ENCODE results near the gene ARHGAP33. TPM values are rescaled to one million over a fixed set of nuclear protein-coding genes. Genes with fewer than 3 reads are reported as not detected.

Gene ARHGAP33
- total and polyA plus RNA-seq, 2 experiments from 2014 or later: 11.6 to 22.1 TPM

DNA sequence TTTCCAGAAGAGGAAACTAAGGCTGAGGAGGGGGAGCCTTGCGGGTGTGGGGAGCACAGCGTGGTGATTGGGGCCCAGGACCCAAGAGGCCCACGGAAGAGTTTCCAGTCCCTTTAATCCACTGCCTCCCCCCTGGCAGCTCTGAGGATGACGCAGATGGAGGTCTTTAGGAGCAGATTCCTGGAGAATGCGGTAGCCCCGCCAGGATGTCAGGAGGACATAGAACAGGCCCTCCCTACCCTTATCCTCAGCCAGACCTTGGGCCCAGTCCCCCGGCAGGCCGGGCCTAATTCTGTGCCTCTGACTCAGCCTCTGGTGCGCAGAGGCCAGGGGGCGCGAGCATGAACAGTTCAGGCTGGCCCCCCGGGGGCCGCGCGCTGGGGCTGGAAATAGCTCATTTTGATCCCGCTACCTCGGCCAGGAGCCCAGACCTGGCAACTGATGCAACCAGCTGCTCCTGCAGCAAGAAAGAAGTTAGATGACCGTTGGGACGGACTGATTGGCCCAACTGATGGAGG lies 18.1 kb upstream of the ARHGAP33 start:
- TF ChIP-seq, protein P1, sequence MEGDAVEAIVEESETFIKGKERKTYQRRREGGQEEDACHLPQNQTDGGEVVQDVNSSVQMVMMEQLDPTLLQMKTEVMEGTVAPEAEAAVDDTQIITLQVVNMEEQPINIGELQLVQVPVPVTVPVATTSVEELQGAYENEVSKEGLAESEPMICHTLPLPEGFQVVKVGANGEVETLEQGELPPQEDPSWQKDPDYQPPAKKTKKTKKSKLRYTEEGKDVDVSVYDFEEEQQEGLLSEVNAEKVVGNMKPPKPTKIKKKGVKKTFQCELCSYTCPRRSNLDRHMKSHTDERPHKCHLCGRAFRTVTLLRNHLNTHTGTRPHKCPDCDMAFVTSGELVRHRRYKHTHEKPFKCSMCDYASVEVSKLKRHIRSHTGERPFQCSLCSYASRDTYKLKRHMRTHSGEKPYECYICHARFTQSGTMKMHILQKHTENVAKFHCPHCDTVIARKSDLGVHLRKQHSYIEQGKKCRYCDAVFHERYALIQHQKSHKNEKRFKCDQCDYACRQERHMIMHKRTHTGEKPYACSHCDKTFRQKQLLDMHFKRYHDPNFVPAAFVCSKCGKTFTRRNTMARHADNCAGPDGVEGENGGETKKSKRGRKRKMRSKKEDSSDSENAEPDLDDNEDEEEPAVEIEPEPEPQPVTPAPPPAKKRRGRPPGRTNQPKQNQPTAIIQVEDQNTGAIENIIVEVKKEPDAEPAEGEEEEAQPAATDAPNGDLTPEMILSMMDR (conservative IDR thresholded peaks at IDR 0.05; ENCODE audit: low read depth in 2 of 2): no peak
- TF ChIP-seq NANOG (IDR thresholded peaks at IDR 0.05; ENCODE audit: borderline replicate concordance) (no peak), ZNF114 (CRISPR knock-in tag; IDR thresholded peaks at IDR 0.05) (no peak), EZH2phosphoT487 (IDR thresholded peaks at IDR 0.05; ENCODE audit: unreplicated experiment) (no peak), ZNF331 (CRISPR knock-in tag; IDR thresholded peaks at IDR 0.05; ENCODE audit: low read depth) (no peak), POLR2AphosphoS5 (IDR thresholded peaks at IDR 0.05; ENCODE audit: low read depth) (no peak; the same call in 1 of the 2 replicates), ETS1 (IDR thresholded peaks at IDR 0.05) (no peak), EZH2 (IDR thresholded peaks at IDR 0.05; ENCODE audit: low read depth, unreplicated experiment) (no peak), STAT1 (IDR thresholded peaks at IDR 0.05; ENCODE audit: unreplicated experiment) (no peak), CREB1 (CRISPR knock-in tag; IDR thresholded peaks at IDR 0.05; ENCODE audit: low read depth) (no peak), ZNF462 (CRISPR knock-in tag; IDR thresholded peaks at IDR 0.05) (no peak), JUNB (IDR thresholded peaks at IDR 0.05; ENCODE audit: unreplicated experiment) (no peak)
- TF ChIP-seq, protein P2, sequence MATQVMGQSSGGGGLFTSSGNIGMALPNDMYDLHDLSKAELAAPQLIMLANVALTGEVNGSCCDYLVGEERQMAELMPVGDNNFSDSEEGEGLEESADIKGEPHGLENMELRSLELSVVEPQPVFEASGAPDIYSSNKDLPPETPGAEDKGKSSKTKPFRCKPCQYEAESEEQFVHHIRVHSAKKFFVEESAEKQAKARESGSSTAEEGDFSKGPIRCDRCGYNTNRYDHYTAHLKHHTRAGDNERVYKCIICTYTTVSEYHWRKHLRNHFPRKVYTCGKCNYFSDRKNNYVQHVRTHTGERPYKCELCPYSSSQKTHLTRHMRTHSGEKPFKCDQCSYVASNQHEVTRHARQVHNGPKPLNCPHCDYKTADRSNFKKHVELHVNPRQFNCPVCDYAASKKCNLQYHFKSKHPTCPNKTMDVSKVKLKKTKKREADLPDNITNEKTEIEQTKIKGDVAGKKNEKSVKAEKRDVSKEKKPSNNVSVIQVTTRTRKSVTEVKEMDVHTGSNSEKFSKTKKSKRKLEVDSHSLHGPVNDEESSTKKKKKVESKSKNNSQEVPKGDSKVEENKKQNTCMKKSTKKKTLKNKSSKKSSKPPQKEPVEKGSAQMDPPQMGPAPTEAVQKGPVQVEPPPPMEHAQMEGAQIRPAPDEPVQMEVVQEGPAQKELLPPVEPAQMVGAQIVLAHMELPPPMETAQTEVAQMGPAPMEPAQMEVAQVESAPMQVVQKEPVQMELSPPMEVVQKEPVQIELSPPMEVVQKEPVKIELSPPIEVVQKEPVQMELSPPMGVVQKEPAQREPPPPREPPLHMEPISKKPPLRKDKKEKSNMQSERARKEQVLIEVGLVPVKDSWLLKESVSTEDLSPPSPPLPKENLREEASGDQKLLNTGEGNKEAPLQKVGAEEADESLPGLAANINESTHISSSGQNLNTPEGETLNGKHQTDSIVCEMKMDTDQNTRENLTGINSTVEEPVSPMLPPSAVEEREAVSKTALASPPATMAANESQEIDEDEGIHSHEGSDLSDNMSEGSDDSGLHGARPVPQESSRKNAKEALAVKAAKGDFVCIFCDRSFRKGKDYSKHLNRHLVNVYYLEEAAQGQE (IDR thresholded peaks at IDR 0.05; ENCODE audit: unreplicated experiment): no peak
- H3K27me3 ChIP-seq (ENCODE audit: insufficient read depth): peaks cover 28% of the 10 kb centered on the region
- Mint-ChIP-seq H3K27me3 (ENCODE audit: insufficient read depth, low read depth, poor library complexity) (peaks cover 38% of the 10 kb centered on the region), H3K9me3 (no peaks in the 10 kb centered on the region; the same call in 2 of the 3 replicates), H3K4me3 (peak overlapping the region; percentile 83), H3K36me3 (ENCODE audit: low read depth) (peaks cover 26% of the 10 kb centered on the region), H3K4me1 (peaks cover 15% of the 10 kb centered on the region), H3K27ac (peak overlapping the region; percentile 92)
- H3K36me3 ChIP-seq (ENCODE audit: insufficient read depth): peaks cover 6% of the 10 kb centered on the region; the same call in 1 of the 2 replicates
- peak; percentile 52 for DNase-seq (ENCODE audit: low spot score)
- peak overlapping the region; percentile 94 for H3K4me3 ChIP-seq
- H3K9me2 ChIP-seq (ENCODE audit: insufficient read depth): no peaks in the 10 kb centered on the region
- no peak overlapping the region for H3K27ac ChIP-seq (ENCODE audit: low read depth)
- H3K79me2 ChIP-seq (replicated peaks; ENCODE audit: insufficient read depth): peaks cover 13% of the 10 kb centered on the region
- H2AFZ ChIP-seq: peak overlapping the region; percentile 90
- ATAC-seq: peak; percentile 15
- H3F3A ChIP-seq (replicated peaks; ENCODE audit: low read depth): peaks cover 9% of the 10 kb centered on the region; the same call in 1 of the 2 replicates
- H3K4me1 ChIP-seq (ENCODE audit: insufficient read depth): peaks cover 4% of the 10 kb centered on the region
- peak overlapping the region; percentile 93 for H3K4me2 ChIP-seq
- H4K20me1 ChIP-seq (replicated peaks; ENCODE audit: insufficient read depth): peaks cover 3% of the 10 kb centered on the region

All from GM23338 (cell line).